Measurements from ENCODE around the gene GAS7.
"Not testable (repeated sequence)": the region's sequence is repeated elsewhere in the genome, so short reads cannot be mapped to it uniquely, and the experiment has no call there.

Gene GAS7

GRCh38 chr17:9942885-9943284 is 255.5 kb downstream of the GAS7 start:
- no peak for DNase-seq (ENCODE audit: low read depth in 2 of 2)

- DNase-seq (ENCODE audit: low read depth in 2 of 2) = no peak
Measured at GRCh38 chr17:9941305-9941704, 257.1 kb downstream of the GAS7 start.

- no peak for DNase-seq (ENCODE audit: low read depth in 2 of 2)
Measured at GRCh38 chr17:9940841-9941240, 257.6 kb downstream of the GAS7 start.

- no peak for DNase-seq (ENCODE audit: low read depth in 2 of 2)
Measured at GRCh38 chr17:9938764-9939163, 259.6 kb downstream of the GAS7 start.

- no peak for DNase-seq (ENCODE audit: low read depth in 2 of 2)
Measured at GRCh38 chr17:9937901-9938300, 260.5 kb downstream of the GAS7 start.

GRCh38 chr17:9937241-9937761 is 261.1 kb downstream of the GAS7 start:
- DNase-seq (ENCODE audit: low read depth in 2 of 2) = no peak

GRCh38 chr17:9936095-9936494 is 262.3 kb downstream of the GAS7 start:
- no peak for DNase-seq (ENCODE audit: low read depth in 2 of 2)

GRCh38 chr17:9935408-9935807 is 263.0 kb downstream of the GAS7 start:
- no peak for DNase-seq (ENCODE audit: low read depth in 2 of 2)

GRCh38 chr17:9934331-9934730 is 264.1 kb downstream of the GAS7 start:
- no peak for DNase-seq (ENCODE audit: low read depth in 2 of 2)

GRCh38 chr17:9932491-9932890 is 265.9 kb downstream of the GAS7 start:
- DNase-seq (ENCODE audit: low read depth in 2 of 2) = no peak

- DNase-seq (ENCODE audit: low read depth in 2 of 2) = no peak
Measured at GRCh38 chr17:9931144-9931741, 267.2 kb downstream of the GAS7 start.

- no peak for DNase-seq (ENCODE audit: low read depth in 2 of 2)
Measured at GRCh38 chr17:9929871-9930270, 268.5 kb downstream of the GAS7 start.

GRCh38 chr17:9928601-9929333 is 269.6 kb downstream of the GAS7 start:
- DNase-seq (ENCODE audit: low read depth in 2 of 2) = no peak

- no peak for DNase-seq (ENCODE audit: low read depth in 2 of 2)
Measured at GRCh38 chr17:9926150-9926804, 272.1 kb downstream of the GAS7 start.

- no peak for DNase-seq (ENCODE audit: low read depth in 2 of 2)
Measured at GRCh38 chr17:9925457-9925856, 272.9 kb downstream of the GAS7 start.

- no peak for DNase-seq (ENCODE audit: low read depth in 2 of 2)
Measured at GRCh38 chr17:9924735-9925191, 273.6 kb downstream of the GAS7 start.

- no peak for DNase-seq (ENCODE audit: low read depth in 2 of 2)
Measured at GRCh38 chr17:9922012-9922848, 276.2 kb downstream of the GAS7 start.

GRCh38 chr17:9921216-9921615 is 277.2 kb downstream of the GAS7 start:
- DNase-seq (ENCODE audit: low read depth in 2 of 2) = not testable (repeated sequence)

GRCh38 chr17:9918804-9919352 is 279.5 kb downstream of the GAS7 start:
- DNase-seq (ENCODE audit: low read depth in 2 of 2) = no peak

GRCh38 chr17:9918352-9918751 is 280.1 kb downstream of the GAS7 start:
- DNase-seq (ENCODE audit: low read depth in 2 of 2) = no peak

- DNase-seq (ENCODE audit: low read depth in 2 of 2) = no peak
Measured at GRCh38 chr17:9917801-9918200, 280.6 kb downstream of the GAS7 start.

GRCh38 chr17:9917131-9917530 is 281.3 kb downstream of the GAS7 start:
- DNase-seq (ENCODE audit: low read depth in 2 of 2) = no peak
